Superior temporal gyrus (tissue), 1 donor: Measurements from ENCODE around the gene ASB6.
"Not testable (repeated sequence)": the region's sequence is repeated elsewhere in the genome, so short reads cannot be mapped to it uniquely, and the experiment has no call there.

Experiments
- DNase-seq: peaks from one replicate; pipeline ENCODE4 v3.0.0-alpha.2; 2016; ENCODE audit errors: extremely low spot score

The ASB6 gene

DNA sequence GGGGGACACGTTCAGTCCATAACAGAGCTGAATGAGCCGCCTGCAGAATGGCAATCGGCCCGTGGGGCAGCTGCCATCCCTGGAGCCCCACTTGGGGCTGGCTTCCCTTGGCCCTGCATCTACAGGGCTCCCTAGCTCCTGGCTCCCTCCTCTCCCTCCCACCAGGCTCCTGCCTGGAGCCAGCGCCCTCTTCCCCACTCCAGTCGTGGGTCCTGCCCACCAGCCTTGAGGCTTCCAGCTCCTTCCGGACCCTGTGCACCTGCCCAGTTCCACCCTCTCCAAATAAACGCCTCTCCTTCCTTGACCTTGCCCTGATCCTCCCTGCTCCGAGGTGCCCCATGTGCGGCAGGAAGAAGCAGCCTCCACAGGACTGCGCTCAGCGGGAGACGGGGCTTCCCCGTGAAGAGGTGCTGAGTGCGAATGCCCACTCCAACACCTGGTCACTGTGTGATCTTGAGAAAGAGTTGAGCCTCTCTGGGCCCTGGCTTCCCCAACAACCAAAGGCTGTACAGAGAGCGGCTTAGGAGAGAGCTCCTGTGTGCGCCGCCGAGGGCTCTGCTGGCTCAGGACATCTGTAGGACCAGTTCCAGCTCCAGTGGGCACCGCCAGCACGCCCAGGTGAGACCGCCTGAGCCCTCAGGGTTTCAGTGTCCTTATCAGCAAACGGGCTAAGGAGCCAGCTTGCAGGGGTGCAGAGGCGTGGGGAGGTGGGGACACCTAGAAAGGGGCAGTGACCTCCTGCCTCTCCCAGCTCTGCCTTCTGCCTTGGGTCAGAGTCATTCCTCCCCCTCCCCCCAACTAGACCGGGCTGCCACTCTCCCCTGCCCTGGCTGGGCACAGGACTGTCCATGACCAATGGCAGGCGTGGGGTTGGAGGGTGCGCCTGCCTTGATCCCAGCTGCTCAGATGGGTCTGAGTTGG lies 33.1 kb downstream of the ASB6 start:
- no peak for DNase-seq

DNA sequence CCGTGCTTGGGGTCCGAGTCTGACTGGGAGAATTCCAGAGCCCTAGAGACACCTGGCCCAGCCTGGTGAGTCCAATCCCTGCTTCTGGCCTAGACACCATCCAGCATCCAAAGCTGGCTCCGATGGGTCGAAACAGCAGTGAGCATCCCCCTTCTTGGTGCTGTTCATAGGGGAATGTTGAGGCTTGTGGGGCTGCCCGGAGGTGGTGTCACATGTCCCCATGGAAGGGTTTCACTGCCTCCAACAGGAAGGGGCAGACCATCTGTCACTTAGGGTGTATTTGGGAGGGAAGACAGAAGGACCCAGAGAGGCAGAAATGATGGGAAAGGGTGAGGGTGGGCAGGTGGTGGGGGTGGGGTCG lies 34.9 kb downstream of the ASB6 start:
- DNase-seq, result no peak

DNA sequence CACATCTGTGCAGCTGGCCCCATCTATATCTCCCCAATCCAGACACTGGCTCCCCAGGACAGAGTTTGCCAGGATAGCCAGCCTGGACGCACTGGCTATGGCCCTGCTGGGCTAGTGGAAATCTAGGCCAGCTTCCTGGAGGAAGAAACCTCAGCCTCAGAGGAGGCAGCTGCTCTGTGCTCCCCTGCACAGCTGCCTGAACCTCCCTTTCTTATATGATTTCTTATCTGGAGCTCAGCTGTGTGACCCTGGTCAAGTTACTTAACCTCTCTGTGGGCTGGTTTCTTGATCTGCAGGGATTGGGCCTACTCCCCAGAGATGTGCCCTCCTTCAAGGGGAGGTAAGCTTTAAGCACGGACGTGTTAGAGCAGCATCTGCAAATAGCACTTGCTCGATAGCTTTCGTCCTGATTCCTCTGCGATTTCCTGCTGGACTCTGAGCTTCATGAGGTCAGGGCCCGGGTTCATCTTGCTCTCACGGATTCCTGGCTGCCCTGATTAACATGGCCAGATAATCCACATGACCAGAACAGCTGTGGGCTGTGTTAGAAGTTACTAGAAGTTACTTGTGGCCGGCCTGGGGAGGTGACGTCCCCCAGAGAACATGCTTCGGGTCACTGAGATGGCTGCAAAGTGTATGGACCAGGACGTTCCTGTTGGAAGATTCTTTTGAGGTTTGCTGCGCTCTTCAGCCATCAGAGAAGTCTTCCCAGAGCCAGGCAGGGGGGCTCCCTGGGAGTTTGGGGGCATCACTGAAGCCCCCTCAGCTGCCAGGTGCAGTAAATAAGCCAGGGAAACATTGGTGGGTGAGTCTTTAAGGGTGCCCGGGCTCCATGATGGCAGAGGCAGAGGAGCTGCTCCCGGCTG lies 35.6 kb downstream of the ASB6 start:
- no peak for DNase-seq

DNA sequence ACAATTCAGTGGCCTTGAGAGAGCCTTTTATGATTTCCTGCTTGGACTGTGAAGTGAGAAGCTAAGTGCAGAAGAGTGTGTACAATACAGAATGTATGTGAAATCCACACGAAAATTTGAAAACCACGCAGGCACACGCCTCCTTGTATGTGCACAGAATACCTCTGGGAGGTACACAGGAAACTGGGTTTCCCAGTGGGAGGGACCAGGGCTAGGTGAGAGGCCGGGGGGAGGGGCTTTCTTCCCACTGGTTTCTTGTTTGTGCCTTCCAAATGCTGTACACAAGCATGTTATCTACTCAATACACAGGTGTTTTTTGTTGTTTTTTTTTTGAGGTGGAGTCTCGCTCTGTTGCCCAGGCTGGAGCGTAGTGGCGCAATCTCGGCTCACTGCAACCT lies 37.2 kb downstream of the ASB6 start:
- no peak for DNase-seq

DNA sequence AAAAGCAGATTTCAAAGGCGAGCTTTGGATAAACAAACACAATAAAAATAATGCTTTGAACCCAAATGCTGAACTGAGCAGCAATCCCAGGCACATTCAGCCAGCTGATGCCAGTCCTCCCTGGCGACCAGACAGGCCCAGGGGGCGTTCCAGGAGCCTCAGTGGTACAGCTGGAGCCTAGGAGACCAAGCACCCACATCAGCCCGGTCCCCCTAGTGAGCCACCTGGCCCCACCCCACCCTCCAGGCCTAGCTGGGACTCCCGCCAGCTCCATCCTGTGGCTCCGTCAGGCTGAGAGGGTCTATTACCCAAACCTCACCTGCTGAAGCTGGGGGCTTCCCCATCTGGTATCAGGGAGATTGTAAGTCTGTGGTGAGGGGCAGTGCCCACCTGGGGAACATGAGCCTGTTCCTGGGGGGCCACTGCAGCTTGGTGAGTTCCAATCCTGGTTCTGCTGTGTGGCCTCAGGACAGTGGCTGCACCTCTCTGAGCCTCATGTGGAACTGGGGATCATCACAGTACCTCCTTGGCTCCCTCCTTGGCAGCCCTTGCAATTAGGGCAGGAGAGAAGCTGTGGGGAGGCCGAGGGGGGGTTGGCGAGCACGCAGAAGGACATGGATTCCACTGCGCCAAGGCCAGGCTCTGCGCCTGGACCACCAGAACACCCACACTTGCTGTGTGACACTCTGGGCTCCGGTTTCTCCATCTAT lies 37.7 kb downstream of the ASB6 start:
- DNase-seq, result no peak

DNA sequence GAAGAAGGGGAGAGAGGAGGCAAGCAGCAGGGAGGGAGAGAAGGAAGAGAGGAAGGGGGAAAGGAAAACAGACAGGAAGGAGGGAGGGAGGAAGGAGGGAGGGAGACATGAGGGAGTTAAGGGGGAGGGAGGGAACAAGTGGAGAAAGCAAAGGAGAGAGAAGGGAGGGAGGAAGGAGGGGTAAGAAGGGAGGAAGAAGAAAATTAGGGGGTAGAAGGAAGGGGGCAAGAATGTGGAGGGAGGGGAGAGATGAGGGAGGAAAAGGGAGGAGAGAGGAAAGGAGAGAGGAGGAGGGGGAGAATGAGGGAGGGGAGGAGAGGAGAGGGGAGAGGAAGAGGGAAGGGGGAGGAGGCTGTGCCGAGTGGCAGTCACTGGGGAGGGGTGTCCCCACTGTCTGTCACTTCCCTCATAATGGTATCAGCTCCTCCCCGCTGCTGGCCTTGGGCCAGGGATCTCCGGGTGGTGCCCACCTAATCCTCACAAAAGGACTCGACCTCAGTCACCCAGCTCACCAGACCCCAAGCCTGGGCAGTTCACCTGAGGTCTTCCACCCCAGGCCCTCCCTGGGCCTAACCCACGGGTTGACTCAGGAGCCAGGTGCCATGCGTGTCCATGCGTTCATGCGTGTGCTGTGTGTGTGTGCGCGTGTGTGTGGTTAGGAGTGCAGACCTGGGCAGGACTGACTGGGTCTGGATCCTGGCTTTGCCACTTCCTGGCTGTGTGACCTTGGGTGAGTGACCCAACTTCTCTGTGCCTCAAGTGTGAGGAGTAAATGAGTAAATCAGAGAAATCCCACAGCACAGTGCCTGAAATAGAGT lies 39.1 kb downstream of the ASB6 start:
- no peak for DNase-seq

DNA sequence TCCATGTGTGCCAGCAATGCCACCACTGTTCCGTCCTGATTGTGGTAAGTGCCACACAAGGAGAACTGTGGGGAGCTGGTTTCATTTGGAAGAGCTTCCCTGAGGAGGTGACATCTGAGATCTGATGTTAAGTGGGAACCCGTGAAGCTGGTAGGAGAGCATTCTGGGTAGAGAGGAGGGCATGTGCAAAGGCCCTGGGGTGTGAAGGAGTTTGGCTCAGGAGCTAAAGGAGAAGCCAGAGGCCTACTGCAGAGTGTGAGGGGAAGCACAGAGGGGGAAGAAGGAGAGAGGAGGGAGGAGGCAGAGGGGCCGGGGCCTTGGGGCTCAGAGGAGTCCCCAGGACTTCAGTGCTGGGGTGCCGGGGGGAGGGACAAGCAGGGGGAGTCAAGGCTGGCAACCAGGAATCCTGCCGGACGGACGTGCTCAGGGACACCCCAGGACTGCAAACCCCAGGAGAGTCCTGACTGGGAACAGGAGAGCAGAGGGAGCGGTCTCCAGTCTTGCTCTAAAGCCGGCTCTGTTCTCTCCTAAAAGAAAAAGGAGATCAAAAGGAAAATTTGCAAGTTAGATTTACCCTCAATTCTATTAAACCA lies 40.8 kb downstream of the ASB6 start:
- no peak for DNase-seq

DNA sequence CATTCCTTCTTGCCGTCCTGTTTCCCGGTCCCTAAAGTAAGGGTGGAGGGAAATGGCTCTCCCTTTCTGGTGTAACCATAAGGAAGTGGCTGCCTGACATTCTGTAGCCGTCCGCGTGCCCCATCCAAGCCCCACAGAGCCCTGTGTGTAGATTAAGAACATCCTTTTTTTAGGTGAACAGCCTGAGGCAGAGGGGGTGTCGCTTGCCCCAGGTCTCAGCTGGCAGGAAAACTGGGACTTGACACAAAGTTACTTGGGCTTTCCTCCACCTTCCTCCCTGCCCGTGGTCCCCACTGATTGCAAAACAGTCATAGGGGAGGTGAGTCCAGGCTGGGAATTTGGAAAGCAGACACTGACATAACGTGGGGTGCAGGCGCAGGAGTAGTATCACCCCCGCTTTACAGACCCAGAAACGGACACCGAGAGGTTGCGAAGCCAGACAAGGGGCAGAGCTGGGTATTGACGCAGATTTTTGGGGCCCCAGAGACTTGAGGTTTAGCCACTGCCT lies 43.8 kb downstream of the ASB6 start:
- no peak for DNase-seq

DNA sequence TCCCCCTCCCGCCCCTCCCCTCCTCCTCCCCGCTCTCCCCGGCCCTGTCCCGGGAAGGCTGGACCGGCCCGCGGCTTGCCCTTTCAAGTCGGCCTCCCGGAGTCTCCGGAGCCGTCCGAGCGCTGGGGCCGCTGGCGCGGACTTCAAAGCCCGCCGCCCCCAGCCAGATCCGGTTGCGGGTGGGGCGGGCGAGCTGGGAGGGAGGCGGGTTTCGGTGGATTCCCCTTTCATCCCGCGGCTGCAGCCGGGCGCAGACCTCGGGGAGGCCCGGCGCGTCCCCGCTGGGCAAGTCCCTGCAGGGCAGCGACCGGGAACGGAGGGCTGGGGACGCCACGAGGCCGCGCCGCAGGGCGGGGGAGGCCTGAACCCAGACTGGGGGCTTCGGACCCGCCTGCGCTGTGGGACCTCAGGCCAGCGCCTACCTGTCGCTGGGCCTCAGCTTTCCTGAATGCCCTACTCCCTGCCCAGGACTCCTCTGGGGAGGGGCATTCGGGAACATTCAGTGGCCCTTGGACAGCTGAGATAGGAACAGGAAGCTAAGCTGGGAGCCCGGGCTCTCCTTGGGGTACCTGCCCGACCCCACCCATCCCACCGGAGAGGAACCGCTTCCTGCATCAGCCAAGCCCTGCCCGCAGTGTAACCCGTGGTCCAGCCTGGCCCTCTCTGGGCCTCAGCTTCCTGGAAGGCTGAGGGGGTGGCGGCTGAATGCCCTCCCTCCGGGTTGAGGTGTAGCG lies 44.4 kb downstream of the ASB6 start:
- DNase-seq, result no peak

DNA sequence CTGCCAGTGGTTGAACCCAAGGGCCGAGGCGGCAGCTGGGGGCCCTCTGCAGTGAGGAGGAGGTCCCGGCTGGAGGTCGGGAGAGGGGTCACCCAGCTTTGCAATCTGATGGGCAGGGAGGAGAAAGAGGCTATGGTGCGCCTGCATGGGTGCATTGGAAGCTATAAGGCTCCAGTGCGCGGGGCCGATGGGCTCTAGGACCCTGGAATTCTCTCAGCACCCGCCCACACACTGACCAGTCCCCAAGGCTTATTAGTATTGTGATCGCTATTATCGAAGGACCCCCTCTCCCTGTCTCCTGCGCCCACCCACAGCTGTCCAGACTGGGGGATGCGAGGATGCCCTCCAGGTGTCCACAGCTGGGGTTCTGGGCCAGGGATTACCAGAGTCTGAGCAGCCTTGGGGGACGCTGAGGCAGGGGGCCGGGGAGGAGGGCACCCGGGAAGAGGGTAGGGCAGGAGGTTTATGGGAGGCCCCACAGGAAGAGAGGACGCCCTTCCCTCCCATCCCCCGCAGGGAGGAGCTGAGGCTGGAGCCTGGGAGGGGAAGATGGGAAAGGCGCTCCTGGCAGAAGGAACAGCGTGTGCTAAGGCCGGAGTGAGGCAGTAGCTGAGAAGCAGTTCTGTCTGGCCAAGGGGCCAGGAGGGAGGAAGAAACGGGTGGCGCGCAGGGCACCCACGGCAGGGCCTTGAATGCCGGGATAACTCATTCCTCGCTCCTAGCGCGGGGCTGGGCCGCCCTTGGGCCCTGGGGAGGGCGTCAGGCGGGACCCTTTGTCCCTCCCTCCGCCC lies 45.2 kb downstream of the ASB6 start:
- no peak for DNase-seq

DNA sequence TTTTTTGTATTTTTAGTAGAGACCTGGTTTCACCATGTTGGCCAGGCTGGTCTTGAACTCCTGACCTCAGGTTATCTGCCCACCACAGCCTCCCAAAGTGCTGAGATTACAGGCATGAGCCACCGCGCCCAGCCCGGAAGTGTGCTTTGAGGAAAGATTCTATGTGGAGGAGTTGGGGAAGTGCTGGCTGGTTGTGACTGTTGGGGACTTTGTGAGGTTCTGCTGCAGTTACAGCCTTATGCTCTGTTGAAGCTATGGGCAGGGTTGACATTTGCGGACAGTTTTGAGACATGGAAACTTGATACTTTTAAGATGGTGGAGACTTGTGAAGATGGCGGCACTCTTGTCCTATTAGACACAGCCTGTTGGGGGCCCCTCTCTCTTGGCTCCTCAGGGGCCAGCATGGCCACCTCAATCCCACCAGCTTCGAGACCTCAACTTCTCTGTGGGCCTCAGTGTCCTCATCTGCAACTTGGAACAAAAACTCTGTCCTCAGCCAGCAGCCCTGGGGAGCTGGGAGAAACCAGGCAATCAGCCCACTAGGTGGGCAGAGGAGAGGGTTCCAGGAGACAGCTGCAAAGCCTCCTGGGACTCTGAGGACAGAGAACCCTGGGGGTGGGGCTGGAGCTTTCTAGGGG lies 45.9 kb downstream of the ASB6 start:
- DNase-seq, result no peak

DNA sequence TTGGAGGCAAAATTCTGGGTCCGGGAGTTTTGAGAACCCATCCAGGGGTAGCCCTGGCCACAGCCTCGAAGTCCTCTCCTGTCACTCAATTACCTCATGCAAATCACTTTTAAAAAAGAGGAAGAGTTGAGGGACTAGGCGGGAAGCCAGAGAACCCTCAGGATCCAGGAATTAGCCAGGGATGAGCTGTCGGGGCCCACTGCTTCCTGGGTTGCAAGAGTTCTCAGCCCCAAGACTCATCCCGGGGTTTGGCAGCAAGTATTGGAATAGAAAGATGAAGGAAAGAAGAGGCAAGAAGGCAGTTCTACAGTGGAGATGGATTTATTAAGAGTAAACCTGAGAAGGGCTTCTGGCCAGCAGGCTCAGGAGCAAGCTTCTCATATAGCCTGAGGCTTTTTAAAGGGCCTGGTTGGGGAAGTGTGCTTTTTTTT lies 46.6 kb downstream of the ASB6 start:
- DNase-seq, result no peak

DNA sequence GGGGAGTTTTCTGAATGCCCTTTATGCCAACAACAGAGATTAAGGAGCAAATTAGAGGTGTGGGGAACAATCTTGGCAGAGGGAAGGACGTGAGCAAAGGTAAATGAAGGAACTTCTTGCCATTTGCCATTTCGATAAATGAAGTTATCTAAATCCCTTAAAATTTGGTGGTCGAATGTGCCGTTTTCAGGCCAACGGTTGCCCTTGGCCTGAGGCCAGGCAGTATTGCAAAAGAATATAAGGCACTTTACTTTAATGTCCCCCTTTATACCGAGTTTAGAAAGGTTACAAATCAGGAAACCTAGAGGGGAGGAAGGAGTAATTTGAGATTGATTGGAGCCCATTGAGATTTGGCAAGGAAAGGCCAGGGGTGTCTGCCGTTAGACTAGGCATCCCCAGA lies 47.3 kb downstream of the ASB6 start:
- no peak for DNase-seq

DNA sequence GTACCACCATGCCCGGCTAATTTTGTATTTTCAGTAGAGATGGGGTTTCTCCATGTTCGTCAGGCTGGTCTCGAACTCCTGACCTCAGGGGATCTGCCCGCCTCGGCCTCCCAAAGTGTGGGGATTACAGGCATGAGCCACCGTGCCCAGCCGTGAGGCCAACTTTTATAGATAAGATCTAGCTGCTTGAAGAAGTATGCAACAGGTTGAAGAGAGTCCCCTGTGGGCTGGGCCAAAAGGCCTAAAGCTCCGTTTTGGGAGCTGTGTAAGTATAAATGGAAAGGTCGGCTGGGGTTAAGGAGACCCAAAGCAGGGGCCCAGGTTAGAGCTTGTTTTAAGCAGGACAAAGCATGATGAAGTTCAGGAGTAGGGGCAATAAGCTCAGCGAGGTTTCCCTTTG lies 49.2 kb downstream of the ASB6 start:
- not testable (repeated sequence) for DNase-seq

DNA sequence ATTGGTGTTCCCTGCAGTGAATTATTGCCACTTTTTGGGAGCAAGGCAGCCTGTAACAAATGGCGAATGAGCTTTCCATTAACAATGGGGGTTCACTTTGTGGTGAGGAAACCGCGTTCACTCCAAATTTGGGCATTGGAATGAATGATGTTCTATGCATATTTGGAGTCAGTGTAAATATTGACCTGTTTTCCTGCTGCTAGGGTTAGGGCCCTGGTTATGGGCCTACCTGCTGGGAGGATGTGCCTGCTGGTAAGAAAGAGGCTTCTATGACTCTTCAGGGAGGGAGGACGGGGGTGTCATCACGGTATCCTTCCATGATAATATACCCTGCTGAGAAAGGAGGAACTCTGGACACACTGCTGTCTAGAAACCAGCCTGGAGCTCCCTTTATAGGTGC lies 50.0 kb downstream of the ASB6 start:
- DNase-seq, result no peak

DNA sequence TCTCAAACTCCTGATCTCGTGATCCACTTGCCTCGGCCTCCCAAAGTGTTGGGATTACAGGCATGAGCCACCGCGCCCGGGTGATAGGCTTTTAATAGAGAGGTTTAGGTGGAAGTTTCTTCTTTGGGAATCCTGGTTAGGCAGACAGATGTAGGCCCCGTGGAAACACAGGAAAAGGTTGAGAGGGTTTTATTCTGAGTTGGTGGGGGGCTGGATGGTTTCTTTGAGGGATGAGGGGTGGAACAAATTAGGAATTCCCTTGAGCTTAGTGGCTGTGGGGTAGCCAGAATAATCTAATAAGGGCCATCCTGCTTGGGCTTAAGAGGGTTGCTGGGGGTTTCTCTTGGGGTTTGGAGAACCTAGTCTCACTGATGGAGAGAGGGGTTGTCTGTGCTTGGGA lies 51.5 kb downstream of the ASB6 start:
- DNase-seq, result no peak

DNA sequence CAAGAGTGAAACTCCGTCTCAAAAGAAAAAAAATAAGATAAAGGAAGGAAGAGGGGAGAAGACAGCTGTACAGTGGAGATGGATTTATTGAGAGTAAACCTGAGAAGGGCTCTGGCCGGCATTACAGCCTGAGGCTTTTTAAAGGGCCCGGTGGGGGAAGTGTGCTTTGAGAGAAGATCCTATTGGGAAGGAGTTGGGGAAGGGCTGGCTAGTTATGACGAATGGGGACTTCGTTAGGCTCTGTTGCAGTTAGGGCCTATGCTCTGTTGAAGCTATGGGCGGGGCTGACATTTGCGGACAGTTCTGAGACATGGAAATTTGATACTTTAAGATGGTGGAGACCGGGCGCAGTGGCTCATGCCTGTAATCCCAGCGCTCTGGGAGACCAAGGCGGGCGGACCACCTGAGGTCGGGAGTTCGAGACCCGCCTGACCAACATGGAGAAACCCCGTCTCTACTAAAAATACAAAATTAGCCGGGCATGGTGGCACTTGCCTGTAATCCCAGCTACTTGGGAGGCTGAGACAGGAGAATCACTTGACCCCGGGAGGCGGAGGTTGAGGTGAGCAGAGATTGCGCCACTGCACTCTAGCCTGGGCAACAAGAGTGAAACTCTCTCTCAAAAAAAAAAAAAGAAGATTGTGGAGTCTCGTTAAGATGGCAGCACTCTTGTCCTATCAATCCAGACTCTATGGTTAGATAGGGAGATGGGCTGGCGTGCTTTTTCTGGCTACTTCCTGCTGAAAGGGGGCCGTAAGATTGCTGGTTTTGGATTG lies 54.3 kb downstream of the ASB6 start:
- no peak for DNase-seq

DNA sequence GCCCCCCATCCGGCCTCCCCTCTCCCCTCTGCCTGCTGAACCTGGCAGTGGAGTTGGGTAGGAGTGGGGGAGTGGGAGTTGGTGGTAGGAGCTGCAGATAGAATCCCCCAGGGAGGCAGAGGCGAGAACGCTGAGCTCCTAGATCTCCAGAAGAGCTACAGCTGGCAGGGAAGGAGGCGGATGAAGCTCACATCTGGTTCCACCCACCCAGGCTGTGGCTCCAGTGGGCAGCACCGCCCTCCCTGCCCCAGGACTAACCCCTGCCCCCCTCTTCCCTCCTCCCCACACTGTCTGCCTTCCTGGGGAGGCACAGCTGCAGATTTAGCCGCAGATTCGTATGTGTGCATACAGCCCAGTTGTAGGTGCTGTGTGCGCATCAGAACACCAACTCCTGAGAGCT lies 55.3 kb downstream of the ASB6 start:
- DNase-seq, result no peak
